Immature natural killer cell (primary cell): ENCODE results near the gene TSHZ2. TPM values are rescaled to one million over a fixed set of nuclear protein-coding genes. Genes with fewer than 3 reads are reported as not detected.
"Not testable (repeated sequence)": the region's sequence is repeated elsewhere in the genome, so short reads cannot be mapped to it uniquely, and the experiment has no call there.

Source experiments
- DNase-seq, 3 donors: peaks; one replicate each; pipeline ENCODE4 v3.0.0; 2022; ENCODE audit warnings: mixed read lengths in 1 of 3
- H3K27ac Mint-ChIP-seq, 6 donors: one replicate each; pipeline ENCODE4 v1.8.0; 2020; ENCODE audit warnings: mixed read lengths in 6 of 6, mild to moderate bottlenecking in 5 of 6, inconsistent platforms in 4 of 6, moderate library complexity in 3 of 6
- H3K27me3 Mint-ChIP-seq, 3 donors: one replicate each; pipeline ENCODE4 v1.8.0; 2020 to 2021; ENCODE audit warnings: low read depth in 3 of 3, mild to moderate bottlenecking in 3 of 3, mixed read lengths in 3 of 3, moderate library complexity in 3 of 3, inconsistent platforms in 1 of 3
- H3K36me3 Mint-ChIP-seq, 3 donors: one replicate each; pipeline ENCODE4 v1.8.0; 2020; ENCODE audit warnings: mixed read lengths in 3 of 3, inconsistent platforms in 2 of 3, mild to moderate bottlenecking in 2 of 3
- H3K4me1 Mint-ChIP-seq, 2 donors: one replicate each; pipeline ENCODE4 v1.8.0; 2020; ENCODE audit warnings: inconsistent platforms in 2 of 2, mild to moderate bottlenecking in 2 of 2, mixed read lengths in 2 of 2, moderate library complexity in 1 of 2
- H3K4me3 Mint-ChIP-seq, 5 donors: one replicate each; pipeline ENCODE4 v1.8.0; 2020; ENCODE audit warnings: mild to moderate bottlenecking in 5 of 5, mixed read lengths in 5 of 5, inconsistent platforms in 3 of 5, moderate library complexity in 3 of 5
- H3K9me3 Mint-ChIP-seq, 6 donors: one replicate each; pipeline ENCODE4 v1.8.0; 2020; ENCODE audit warnings: mild to moderate bottlenecking in 6 of 6, mixed read lengths in 6 of 6, inconsistent platforms in 4 of 6, moderate library complexity in 3 of 6
- polyA plus RNA-seq, 3 donors: library from polyadenylated mRNA; unstranded; fragments of 300-500 nt; fragmentation: Illumina TruSeq; gene quantifications; one replicate each; pipeline ENCODE4 v1.2.3, GENCODE V29; 2021

TSHZ2 gene
- polyA plus RNA-seq, 3 donors from 2014 or later: not detected

- Mint-ChIP-seq H3K4me1 (no peaks in the 10 kb centered on the region), H3K27ac (no peak overlapping the region), H3K36me3 (no peaks in the 10 kb centered on the region), H3K9me3 (peaks cover 0 to 2% (median 0%) of the 10 kb centered on the region in 6 donors), H3K27me3 (peaks cover 0 to 3% (median 0%) of the 10 kb centered on the region in 3 donors), H3K4me3 (no peak overlapping the region)
- no peak for DNase-seq
Observed at GRCh38 chr20:53087037-53087777, 115.0 kb downstream of the TSHZ2 start.

- Mint-ChIP-seq H3K36me3 (no peaks in the 10 kb centered on the region), H3K4me3 (no peak overlapping the region)
Observed at GRCh38 chr20:53088786-53089185, 116.6 kb downstream of the TSHZ2 start.

GRCh38 chr20:53089851-53090250 lies 117.7 kb downstream of the TSHZ2 start:
- H3K27me3 Mint-ChIP-seq, H3K4me1 Mint-ChIP-seq, DNase-seq, H3K27ac Mint-ChIP-seq, H3K9me3 Mint-ChIP-seq, H3K4me3 Mint-ChIP-seq, H3K36me3 Mint-ChIP-seq: not testable (repeated sequence)

More at GRCh38 chr20:53088786-53089185, 116.6 kb downstream of the TSHZ2 start:
- Mint-ChIP-seq H3K27ac (no peak overlapping the region), H3K4me1 (no peaks in the 10 kb centered on the region), H3K9me3 (peaks cover 0 to 2% (median 0%) of the 10 kb centered on the region in 6 donors), H3K27me3 (peaks cover 0 to 3% (median 0%) of the 10 kb centered on the region in 3 donors)
- DNase-seq: no peak

- no peaks in the 10 kb centered on the region for H3K4me1 Mint-ChIP-seq
- no peaks in the 10 kb centered on the region for H3K36me3 Mint-ChIP-seq
Observed at GRCh38 chr20:53091789-53092188, 119.6 kb downstream of the TSHZ2 start.

GRCh38 chr20:53092772-53093300 lies 120.7 kb downstream of the TSHZ2 start:
- H3K4me3 Mint-ChIP-seq: no peak overlapping the region
- H3K4me1 Mint-ChIP-seq: no peaks in the 10 kb centered on the region
- H3K27me3 Mint-ChIP-seq: peaks cover 0 to 2% (median 0%) of the 10 kb centered on the region in 3 donors
- no peaks in the 10 kb centered on the region for H3K9me3 Mint-ChIP-seq
- no peaks in the 10 kb centered on the region for H3K36me3 Mint-ChIP-seq
- H3K27ac Mint-ChIP-seq: no peak overlapping the region
- no peak for DNase-seq

More at GRCh38 chr20:53091789-53092188, 119.6 kb downstream of the TSHZ2 start:
- H3K27ac Mint-ChIP-seq: no peak overlapping the region
- H3K27me3 Mint-ChIP-seq: peaks cover 0 to 2% (median 0%) of the 10 kb centered on the region in 3 donors
- no peak for DNase-seq
- no peak overlapping the region for H3K4me3 Mint-ChIP-seq
- no peaks in the 10 kb centered on the region for H3K9me3 Mint-ChIP-seq

GRCh38 chr20:53097371-53097770 lies 125.2 kb downstream of the TSHZ2 start:
- Mint-ChIP-seq H3K36me3 (no peaks in the 10 kb centered on the region), H3K27me3 (peaks cover 0 to 2% (median 0%) of the 10 kb centered on the region in 3 donors), H3K9me3 (no peaks in the 10 kb centered on the region), H3K4me3 (no peak overlapping the region), H3K4me1 (no peaks in the 10 kb centered on the region), H3K27ac (no peak overlapping the region)
- DNase-seq: no peak

- DNase-seq: no peak
- Mint-ChIP-seq H3K27ac (no peak overlapping the region), H3K9me3 (no peaks in the 10 kb centered on the region), H3K4me3 (no peak overlapping the region), H3K4me1 (no peaks in the 10 kb centered on the region), H3K27me3 (peaks cover 0 to 2% (median 0%) of the 10 kb centered on the region in 3 donors), H3K36me3 (no peaks in the 10 kb centered on the region)
Observed at GRCh38 chr20:53097791-53098190, 125.6 kb downstream of the TSHZ2 start.

- no peaks in the 10 kb centered on the region for H3K4me1 Mint-ChIP-seq
- no peak overlapping the region for H3K27ac Mint-ChIP-seq
- no peak overlapping the region for H3K4me3 Mint-ChIP-seq
- H3K9me3 Mint-ChIP-seq: no peaks in the 10 kb centered on the region
- H3K36me3 Mint-ChIP-seq: no peaks in the 10 kb centered on the region
- DNase-seq: no peak
- H3K27me3 Mint-ChIP-seq: peaks cover 0 to 2% (median 0%) of the 10 kb centered on the region in 3 donors
Observed at GRCh38 chr20:53098621-53099020, 126.5 kb downstream of the TSHZ2 start.

- H3K9me3 Mint-ChIP-seq: no peaks in the 10 kb centered on the region
- no peak overlapping the region for H3K4me3 Mint-ChIP-seq
- no peaks in the 10 kb centered on the region for H3K36me3 Mint-ChIP-seq
- no peak for DNase-seq
- H3K4me1 Mint-ChIP-seq: no peaks in the 10 kb centered on the region
- H3K27me3 Mint-ChIP-seq: peaks cover 0 to 2% (median 2%) of the 10 kb centered on the region in 3 donors
- no peak overlapping the region for H3K27ac Mint-ChIP-seq
Observed at GRCh38 chr20:53099856-53100255, 127.7 kb downstream of the TSHZ2 start.

GRCh38 chr20:53100476-53100911 lies 128.3 kb downstream of the TSHZ2 start:
- no peak overlapping the region for H3K27ac Mint-ChIP-seq
- H3K27me3 Mint-ChIP-seq: peaks cover 0 to 4% (median 3%) of the 10 kb centered on the region in 3 donors
- H3K9me3 Mint-ChIP-seq: no peaks in the 10 kb centered on the region
- no peak for DNase-seq
- no peak overlapping the region for H3K4me3 Mint-ChIP-seq
- no peaks in the 10 kb centered on the region for H3K4me1 Mint-ChIP-seq
- no peaks in the 10 kb centered on the region for H3K36me3 Mint-ChIP-seq

- no peak for DNase-seq
- Mint-ChIP-seq H3K36me3 (no peaks in the 10 kb centered on the region), H3K27ac (no peak overlapping the region), H3K27me3 (peaks cover 3 to 4% (median 4%) of the 10 kb centered on the region in 3 donors), H3K9me3 (no peaks in the 10 kb centered on the region), H3K4me1 (no peaks in the 10 kb centered on the region), H3K4me3 (no peak overlapping the region)
Observed at GRCh38 chr20:53101992-53102760, 130.0 kb downstream of the TSHZ2 start.

GRCh38 chr20:53103124-53103523 lies 131.0 kb downstream of the TSHZ2 start:
- DNase-seq: no peak
- Mint-ChIP-seq H3K4me3 (no peak overlapping the region), H3K4me1 (no peaks in the 10 kb centered on the region), H3K9me3 (no peaks in the 10 kb centered on the region), H3K36me3 (no peaks in the 10 kb centered on the region), H3K27me3 (peaks cover 3 to 6% (median 4%) of the 10 kb centered on the region in 3 donors), H3K27ac (no peak overlapping the region)

GRCh38 chr20:53104884-53105283 lies 132.7 kb downstream of the TSHZ2 start:
- Mint-ChIP-seq H3K4me1 (no peaks in the 10 kb centered on the region), H3K36me3 (no peaks in the 10 kb centered on the region), H3K27me3 (peaks cover 3 to 8% (median 4%) of the 10 kb centered on the region in 3 donors), H3K4me3 (no peak overlapping the region), H3K9me3 (no peaks in the 10 kb centered on the region), H3K27ac (no peak overlapping the region)
- DNase-seq: no peak

- Mint-ChIP-seq H3K27ac (no peak overlapping the region), H3K4me3 (no peak overlapping the region), H3K36me3 (no peaks in the 10 kb centered on the region), H3K27me3 (peaks cover 7 to 15% (median 10%) of the 10 kb centered on the region in 3 donors), H3K4me1 (no peaks in the 10 kb centered on the region), H3K9me3 (peaks cover 0 to 1% (median 0%) of the 10 kb centered on the region in 6 donors)
- DNase-seq: no peak
Observed at GRCh38 chr20:53116733-53117132, 144.6 kb downstream of the TSHZ2 start.
